ENCODE measurements around the gene RHBG.
A peak's percentile ranks its signal among the peaks of the same experiment; 100 is the strongest.
"Not testable (repeated sequence)": the region's sequence is repeated elsewhere in the genome, so short reads cannot be mapped to it uniquely, and the experiment has no call there.

The RHBG gene

DNA sequence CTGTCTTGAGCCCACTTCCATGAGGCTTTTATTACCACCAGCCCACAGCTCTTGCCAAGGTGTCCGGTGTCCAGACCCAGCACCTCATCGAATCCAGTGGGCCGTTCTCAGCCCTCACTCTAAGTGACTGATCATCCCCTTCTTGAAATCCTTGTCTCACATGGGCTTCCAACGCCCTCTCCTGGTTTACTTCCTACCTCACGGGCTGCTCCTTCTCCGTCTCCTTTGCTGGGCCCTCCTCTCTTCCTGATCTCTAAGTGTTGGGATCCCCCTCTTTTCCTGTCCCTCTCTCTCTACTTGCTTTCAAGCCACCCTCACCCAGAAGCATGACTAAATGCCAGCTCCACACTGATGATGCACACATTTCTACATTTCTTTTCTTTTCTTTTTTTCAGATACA lies 9.0 kb upstream of the RHBG start:
- no peak for DNase-seq (ENCODE audit: low read depth, low spot score)

DNA sequence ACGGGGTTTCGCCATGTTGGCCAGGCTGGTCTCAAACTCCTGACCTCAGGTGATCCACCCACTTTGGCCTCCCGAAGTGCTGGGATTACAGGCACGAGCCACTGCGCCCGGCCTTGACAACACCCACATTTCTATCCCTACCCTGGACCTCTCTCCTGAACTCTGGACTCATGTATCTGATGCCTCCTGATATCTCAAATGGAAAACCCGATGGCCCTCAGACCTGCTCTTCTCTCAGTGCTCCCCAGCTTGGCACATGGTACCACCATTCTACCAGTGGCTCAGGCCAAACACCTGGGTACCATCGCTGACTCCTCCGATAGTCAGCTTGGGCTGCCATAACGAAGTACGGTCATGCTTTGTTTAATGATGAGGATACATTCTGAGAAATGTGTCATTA lies 8.5 kb upstream of the RHBG start:
- no peak for DNase-seq (ENCODE audit: low read depth, low spot score)

DNA sequence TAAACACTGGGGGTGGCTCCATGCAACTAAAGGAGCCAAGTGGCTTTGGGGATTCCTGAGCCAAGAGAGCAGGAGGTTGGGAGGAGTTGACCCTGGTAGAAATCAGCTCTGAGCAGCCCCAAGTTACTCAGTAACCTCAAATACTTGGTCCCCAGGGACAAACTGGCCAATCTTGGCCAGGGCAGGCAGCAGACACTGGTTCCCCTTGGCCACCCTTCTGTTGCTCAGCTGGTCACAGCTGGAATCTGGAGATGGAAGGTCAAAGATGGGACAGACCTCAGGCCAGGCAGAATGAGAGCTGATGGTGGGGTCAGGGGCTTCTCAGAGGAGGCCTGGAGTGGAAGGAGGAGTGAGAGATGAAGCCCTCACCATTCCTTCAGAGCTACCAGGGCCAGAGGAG lies 3.3 kb upstream of the RHBG start:
- no peak for DNase-seq (ENCODE audit: low read depth, low spot score)

DNA sequence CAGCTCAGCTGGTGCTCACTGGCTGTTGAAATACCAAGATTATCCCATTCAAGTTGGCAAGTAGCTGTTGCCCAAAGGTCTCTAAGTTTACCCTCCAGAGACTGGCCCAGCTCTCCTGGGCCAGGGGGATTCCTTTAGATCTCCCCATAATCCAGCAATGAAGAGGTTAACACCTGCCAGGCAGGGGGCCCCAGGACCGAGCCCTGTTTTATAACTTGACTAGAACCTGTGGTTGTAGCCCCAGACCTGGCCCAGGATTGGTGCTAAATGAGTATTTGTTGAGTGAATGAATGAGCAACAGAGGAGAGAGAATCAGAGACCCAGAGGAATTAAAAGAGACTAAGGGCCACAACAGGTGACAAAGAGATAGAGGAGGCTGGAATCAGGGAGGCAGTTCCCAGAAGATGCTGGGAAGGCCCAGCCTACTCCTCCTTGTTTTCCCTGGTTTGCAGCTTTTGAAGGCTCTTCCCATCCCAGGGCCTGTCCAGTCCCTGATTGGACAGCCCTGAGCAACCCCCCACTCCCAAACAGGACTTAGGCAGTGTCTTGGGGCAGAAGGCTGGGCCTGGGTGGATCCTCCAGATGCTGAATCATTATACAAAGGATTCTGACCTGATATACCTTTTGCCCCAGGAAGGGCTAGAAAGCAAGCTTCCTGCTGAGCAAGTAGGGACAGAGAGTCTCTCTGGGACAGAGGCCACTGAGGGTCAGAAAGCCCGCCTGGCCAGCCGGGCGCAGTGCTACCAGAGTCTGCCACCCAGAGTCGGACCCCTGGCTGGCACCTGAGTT lies 2.4 kb upstream of the RHBG start:
- no peak for DNase-seq (ENCODE audit: low read depth, low spot score)

DNA sequence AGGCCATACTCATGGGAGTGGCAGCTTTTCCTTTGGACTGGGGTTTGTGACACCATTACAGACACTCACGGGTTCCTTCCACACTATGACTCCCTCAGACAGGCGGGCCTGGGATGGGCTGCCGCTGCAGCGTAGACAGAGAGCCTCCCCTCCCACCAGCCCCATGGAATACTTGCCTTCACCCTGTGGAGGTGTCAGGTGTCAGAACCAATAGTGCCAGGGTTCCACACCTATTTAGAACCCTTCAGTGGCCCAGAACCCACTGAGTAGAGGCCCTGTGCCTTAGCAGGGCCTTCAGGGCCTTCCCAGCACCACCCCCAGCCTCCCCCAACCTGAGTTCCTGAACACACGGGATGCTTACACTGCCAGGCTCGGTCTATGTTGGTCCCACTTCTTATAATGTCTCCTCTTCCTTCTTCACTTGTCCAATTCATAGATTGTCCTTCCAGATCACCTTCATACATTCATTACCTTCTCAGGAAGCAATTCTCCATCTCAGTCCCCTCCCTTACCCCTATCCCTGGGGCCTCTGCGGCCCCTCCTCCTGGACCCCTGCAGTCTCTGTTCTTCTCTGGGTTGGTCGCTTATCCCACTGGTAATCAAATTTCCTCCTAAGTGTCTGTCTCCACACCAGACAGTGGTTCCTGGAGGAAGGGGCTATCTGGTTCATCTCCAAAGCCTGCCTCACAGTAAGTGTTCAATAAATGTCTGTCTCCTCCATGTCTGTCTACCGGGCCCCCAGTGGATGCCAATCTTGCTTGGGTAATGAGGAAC lies 1.4 kb upstream of the RHBG start:
- no peak for DNase-seq (ENCODE audit: low read depth, low spot score)

DNA sequence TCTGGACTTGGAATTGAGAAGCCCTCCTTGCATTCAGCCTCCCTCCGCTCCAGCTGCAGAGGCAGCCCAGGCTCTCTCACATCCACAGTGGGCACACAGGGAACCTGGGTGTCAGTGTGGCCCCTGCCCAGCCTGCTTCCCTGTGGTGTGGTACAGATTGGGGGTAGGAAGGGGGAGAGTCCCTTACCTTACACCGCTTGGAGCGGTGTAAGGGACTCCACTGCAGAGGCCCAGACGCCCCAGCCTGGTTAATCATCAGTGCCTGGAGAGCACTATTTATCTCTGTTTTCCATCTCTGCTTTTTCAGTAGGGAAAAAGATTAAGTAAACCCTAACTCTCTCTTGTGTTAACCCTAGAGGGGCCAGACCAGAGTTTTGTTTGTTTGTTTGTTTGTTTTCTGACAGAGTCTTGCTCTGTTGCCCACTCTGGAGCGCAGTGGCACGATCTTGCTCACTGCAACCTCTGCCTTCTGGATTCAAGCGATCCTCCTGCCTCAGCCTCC lies 803 bp upstream of the RHBG start:
- no peak for DNase-seq (ENCODE audit: low read depth, low spot score)

DNA sequence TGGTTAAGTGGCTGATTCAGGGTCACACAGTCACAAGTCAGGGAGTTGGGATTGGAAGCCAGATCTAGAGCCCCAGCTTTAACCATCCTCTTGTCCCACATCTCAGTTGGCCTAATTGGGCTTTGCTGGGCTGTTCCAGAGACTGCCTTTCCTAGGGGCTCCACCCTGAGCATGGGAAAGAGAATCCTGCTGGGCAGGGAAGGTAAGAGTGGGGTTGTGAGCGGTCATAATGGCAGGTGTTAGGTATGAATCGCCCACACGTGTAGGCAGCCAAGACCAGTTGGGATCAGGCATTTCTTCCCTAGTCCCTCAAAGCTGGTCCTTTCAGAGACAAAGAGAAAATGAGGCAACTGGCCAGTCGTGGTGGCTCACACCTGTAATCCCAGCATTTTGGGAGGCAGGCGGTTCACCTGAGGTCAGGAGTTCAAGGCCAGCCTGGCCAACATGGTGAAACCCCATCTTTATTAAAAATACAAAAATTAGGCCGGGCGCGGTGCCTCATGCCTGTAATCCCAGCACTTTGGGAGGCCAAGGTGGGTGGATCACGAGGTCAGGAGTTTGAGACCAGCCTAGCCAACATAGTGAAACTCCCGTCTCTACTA lies 775 bp downstream of the RHBG start:
- not testable (repeated sequence) for DNase-seq (ENCODE audit: low read depth, low spot score)

DNA sequence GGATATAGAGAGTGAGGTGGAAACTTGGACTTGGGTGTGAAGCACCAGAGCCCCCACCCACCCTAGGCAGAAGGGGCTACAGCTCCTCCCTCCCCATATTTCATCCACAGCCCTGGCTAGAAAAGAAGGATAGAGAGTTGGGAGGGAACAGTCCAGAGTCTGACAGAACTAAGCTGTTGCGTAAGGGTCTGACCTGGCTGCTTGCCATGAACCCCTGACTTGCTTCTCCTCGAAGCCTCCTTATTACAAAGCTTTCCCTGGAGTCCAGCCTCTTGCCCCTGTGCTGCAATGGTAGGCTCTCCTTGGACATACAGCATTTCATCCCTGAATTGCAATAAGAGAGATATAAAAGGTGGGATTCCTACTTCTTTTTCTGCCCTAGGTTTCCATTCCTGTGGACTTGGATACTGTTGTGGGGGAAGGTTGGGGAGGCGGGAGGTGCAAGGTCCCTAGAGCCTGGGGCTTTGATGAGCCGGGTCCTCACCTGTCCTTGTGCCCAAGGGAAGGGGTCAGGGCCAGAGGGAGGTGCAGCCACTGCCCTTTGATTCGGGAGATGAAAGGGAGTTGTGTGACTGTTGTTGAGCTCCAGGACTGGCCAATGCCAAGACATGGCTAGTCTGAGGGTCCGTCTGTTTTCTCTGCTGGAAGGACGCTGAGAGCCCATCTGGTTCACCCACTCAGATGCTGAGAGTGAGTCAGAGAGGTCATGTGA lies 2.7 kb downstream of the RHBG start:
- DNase-seq (ENCODE audit: low read depth, low spot score): no peak

DNA sequence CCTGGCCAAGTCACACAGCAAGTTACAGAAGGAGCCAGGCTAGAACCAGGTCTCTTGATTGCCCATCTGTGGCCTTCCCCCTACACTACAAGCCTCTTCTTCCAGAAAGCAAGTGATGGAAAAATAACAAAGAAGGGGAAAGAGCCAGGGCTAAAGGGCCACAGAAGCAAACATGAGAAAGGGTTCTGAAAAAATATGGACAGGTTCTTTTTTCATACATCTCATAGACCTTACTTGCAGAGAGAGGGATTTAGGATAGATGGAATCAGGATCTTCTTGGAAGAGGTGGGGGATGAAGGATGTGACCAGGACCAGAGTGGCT lies 3.2 kb downstream of the RHBG start:
- no peak for DNase-seq (ENCODE audit: low read depth, low spot score)

DNA sequence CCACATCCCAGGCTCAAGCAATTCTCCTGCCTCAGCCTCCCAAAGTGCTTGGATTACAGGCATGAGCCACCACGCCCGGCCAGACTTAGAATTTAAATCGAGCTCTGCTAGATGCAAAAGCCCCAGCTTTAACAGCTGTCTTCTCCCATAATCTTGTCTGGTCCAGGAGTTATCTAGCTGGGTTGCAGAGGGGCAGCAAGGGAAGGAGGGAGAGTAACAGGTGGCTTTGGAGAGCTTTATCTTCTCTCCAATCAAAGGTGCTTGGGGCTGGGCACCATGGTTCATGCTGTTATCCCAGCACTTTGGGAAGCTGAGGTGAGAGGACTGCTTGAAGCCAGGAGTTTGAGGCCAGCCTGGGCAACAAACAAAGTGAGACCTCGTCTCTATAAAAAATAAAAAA lies 3.9 kb downstream of the RHBG start:
- DNase-seq (ENCODE audit: low read depth, low spot score): no peak

DNA sequence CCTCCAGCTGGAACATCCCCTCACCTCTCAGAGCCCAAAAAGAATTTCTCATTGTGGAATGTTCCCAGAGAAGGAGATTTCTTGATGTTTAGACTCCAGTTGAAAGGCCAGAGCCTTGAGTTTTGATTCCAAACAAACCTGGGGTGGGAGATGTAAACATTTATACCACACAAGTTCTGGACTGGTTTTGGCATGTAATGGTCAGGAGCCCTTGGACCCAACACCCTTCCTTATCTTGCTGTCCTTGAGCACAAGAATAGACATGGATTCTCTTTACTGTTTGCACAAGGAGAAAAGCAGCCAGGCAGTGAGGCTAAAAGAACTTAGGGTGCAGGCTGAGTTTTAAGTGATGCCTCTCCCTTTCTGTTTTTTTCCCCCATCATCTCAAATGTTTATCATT lies 4.5 kb downstream of the RHBG start:
- DNase-seq (ENCODE audit: low read depth, low spot score): no peak

DNA sequence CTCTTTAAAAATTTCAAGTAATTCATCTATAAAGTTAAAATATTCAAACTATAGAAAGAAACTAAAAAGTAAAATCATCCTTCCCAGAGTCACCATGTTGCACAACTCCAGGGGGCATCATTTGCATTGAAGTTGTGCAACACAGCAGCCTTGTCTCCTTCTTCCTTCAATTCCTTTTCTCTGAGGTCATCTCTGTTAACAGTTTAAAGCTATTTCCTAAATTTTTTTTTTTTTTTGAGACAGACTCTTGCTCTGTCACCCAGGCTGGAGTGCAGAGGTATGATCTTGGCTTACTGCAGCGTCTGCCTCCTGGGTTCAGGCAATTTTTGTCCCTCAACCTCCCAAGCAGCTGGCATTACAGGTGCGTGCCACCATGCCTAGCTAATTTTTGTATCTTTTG lies 7.1 kb downstream of the RHBG start:
- no peak for DNase-seq (ENCODE audit: low read depth, low spot score)

DNA sequence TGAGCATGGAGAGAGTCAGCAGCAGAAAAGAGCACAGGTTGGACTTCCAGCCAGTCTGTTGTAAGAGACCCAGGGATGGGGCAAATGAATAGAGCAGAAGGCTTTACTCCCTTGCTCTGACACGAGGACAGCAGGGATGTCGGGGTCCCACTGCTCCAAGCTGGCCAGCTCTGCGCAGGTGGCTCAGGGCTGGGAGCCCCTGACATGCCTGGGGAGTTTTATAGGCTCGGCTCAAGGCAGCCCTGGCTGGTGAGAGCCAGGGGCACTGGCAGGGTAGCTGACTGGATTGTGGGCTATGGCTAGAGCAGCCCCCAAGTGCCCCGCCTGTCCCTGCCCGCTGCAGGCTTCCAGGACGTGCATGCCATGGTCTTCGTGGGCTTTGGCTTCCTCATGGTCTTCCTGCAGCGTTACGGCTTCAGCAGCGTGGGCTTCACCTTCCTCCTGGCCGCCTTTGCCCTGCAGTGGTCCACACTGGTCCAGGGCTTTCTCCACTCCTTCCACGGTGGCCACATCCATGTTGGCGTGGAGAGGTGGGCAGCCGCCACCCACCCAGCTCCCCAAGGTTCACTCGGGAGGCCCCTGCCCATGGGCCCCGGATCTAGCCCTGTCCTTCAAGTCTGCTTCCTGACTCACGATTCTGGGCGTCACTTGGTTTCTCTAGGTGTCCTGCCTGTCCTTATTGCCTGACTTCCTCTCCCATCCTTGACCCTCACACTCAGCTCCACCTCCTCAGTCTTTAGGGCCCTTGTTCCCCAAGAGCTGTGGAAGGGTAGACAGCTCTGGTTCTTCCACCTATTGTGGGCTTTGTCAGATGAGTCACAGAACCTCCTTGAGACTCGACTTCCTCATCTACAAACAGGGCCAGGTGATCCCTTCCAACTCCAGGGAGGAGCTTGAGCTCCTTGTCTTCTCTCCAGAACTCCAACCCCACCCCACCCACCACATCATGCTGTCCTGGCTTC lies 8.2 kb downstream of the RHBG start:
- DNase-seq (ENCODE audit: low read depth, low spot score): no peak

DNA sequence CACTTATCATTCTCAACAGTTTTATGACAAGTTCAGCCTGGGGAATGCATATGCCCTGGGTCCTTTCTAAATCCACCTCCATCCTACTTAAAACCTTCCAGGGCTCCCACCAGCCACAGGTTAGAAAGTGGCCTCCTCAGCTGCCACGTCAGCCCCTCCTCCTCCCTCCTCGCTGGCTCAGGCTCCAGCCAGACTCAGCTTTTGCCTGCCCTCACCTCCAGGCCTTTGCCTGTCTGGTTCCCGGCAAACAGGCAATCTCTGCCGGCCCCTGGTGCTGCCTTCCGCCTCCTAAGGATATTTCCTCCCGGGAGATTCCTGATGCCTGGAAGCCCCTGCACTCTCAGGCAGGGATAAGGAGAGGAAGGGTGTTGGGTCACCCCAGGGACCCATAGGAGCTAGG lies 9.5 kb downstream of the RHBG start:
- DNase-seq (ENCODE audit: low read depth, low spot score): no peak

DNA sequence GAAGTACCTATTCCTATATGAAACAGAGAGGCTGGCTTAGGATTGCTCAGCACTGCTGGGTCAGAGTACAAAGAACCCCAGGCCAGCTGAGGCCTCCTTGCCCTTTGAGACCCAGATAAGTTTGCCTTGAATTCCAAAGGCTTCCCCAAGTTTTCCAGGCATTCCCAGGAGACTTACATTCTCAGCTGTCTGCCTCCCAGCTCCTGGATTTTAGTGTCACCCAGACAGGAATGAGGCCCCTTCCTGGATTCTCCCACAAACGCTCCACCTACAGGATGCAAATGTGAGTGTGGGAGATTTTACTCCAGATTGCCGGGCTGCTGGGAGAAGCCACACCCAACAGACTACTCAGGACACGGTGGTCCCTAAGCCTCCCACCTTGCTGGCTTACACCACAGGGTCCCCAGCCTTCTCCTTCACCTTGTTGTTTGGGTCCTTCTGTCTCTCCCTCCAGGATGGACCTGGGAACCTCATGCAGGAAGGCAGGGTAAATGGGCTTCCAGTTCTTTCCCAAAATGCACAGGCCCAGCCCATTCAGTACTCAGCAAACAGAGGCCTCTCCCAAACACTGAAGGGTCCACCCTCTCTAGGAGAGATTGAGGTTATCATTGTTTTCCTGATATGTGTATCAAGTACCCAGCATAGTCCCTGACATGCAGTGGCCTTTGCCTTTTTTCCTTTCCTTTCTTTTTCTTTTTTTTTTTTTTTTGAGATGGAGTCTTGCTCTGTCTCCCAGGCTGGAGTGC lies 10.6 kb downstream of the RHBG start:
- no peak for DNase-seq (ENCODE audit: low read depth, low spot score)

DNA sequence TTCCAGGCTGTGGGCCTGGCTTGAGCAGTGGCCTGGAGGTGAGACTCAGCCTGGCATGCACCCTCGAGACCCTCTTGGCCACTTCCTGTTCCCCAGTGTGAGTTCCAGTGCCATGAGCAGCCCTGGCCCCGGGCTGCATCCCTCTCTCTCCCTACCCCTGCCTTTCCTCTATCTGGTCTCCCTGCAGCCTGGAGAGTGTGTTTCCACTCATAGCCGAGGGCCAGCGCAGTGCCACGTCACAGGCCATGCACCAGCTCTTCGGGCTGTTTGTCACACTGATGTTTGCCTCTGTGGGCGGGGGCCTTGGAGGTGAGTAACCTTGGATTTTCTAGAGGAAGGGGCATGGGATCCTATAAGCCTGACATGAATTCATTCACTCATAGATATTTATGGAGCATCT lies 13.6 kb downstream of the RHBG start:
- no peak for DNase-seq (ENCODE audit: low read depth, low spot score)

DNA sequence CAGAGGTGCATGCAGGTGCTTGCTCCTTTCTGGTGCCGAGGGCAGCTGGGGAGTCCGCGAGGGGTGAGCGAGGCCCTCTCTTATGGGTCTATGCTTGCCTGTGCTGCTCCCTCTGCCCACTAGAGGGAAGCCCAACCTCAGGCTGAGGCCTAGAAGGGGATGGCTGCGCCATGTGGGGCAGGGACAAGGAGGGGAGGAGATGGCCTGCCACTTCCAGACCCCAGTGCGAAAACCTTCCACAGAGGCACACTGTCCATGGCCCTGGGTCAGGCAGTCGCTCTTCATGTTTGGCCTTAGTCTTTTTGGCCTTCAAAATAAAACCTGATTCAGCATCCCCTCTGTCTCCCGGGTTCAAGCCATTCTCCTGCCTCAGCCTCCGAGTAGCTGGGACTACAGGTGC lies 14.0 kb downstream of the RHBG start:
- peak; percentile 20 for DNase-seq (ENCODE audit: low read depth, low spot score)

DNA sequence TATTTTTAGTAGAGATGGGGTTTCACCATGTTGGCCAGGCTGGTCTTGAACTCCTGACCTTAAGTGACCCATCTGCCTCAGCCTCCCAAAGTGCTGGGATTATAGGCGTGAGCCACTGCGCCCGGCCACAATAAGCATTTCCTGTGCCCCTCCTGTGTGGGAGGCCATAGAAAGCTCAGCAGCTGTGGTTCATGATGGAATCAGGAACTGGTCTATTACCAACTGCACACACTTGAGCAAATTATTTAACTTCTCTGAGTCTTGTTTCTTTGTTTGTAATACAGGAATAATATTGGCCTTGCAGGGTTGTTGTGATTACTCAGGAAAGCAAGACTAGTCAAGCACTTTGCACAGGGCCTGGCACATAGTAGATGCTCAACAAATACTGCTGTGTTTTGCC lies 15.0 kb downstream of the RHBG start:
- DNase-seq (ENCODE audit: low read depth, low spot score): no peak

DNA sequence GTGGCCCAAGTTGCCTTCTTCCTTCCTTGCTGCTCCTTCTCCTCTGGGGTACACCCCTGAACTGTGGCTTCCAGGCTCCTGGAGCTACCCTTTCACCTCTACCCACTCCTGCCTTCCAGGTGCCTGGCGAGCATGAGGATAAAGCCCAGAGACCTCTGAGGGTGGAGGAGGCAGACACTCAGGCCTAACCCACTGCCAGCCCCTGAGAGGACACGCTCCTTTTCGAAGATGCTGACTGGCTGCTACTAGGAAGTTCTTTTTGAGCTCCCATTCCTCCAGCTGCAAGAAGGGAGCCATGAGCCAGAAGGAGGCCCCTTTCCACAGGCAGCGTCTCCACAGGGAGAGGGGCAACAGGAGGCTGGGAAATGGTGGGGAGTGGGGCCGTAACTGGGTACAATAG lies 15.6 kb downstream of the RHBG start:
- DNase-seq (ENCODE audit: low read depth, low spot score): no peak

DNA sequence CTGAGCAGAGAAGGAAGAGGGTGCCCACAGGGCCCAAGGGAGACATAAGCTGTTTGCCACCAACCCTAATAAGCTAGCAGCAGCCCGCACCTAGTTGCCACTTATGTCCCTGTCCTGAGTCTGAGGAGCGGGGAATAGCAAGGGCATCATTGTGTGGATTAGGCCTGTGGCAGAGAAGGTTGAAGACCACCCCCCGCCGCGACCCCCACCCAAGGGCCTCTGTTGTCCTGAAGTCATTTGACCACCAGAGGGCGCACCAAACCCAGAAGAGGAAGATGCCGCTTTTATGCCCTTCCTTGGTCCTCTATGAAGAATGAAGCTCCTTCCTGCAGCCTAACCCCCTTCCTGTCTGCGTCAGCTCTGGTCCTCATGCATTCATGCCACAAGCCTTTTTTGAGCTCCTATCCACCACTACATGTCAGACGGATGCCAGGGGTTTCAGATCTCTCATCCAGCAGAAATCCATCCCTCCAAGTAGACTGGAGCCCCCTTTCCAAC lies 16.6 kb downstream of the RHBG start:
- peak; percentile 23 for DNase-seq (ENCODE audit: low read depth, low spot score)
